Neuron (in vitro differentiated cells): ENCODE measurements around the gene POC5.

Experiments used
- H2AFZ ChIP-seq: one replicate; pipeline ENCODE4 v1.6.1; 2013; ENCODE audit warnings: low read depth, mild to moderate bottlenecking, inconsistent platforms, low read length, moderate library complexity
- H3K27me3 ChIP-seq: one replicate; pipeline ENCODE4 v1.6.1; 2013; ENCODE audit warnings: low read length; ENCODE audit not compliant: insufficient read depth
- H3K36me3 ChIP-seq: one replicate; pipeline ENCODE4 v1.6.1; 2013; ENCODE audit warnings: low read length; ENCODE audit not compliant: insufficient read depth
- H3K4me1 ChIP-seq: one replicate; pipeline ENCODE4 v1.6.1; 2013; ENCODE audit warnings: low read length; ENCODE audit not compliant: insufficient read depth
- H3K4me3 ChIP-seq: 2 replicates; pipeline ENCODE4 v1.5.1; 2013; ENCODE audit warnings: mild to moderate bottlenecking, low read length, moderate library complexity
- H3K9me3 ChIP-seq: one replicate; pipeline ENCODE4 v1.6.1; 2013; ENCODE audit warnings: low read length

POC5 gene

DNA sequence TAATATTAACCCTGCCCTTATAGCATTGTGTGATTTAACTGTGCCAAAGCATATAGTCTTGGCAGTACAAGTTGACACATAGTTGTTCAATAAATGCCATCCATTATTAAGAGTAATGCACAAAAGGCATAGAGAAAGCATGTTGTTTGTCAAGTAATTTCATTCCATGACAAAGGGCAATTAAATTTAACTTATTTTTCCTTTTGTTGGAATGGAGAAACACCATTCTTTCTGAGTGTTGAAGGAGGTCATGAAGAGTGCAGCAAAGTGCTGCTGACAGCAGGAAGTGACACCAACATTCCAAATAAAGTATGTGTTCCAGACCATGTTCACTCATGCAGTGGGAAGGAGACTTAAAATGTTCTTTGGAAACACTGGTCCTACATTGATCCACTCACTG lies 76.8 kb downstream of the POC5 start:
- no peaks in the 10 kb centered on the region for H3K9me3 ChIP-seq
- no peak overlapping the region for H2AFZ ChIP-seq
- H3K27me3 ChIP-seq = no peaks in the 10 kb centered on the region
- H3K36me3 ChIP-seq = no peaks in the 10 kb centered on the region
- no peak overlapping the region for H3K4me3 ChIP-seq
- no peaks in the 10 kb centered on the region for H3K4me1 ChIP-seq

DNA sequence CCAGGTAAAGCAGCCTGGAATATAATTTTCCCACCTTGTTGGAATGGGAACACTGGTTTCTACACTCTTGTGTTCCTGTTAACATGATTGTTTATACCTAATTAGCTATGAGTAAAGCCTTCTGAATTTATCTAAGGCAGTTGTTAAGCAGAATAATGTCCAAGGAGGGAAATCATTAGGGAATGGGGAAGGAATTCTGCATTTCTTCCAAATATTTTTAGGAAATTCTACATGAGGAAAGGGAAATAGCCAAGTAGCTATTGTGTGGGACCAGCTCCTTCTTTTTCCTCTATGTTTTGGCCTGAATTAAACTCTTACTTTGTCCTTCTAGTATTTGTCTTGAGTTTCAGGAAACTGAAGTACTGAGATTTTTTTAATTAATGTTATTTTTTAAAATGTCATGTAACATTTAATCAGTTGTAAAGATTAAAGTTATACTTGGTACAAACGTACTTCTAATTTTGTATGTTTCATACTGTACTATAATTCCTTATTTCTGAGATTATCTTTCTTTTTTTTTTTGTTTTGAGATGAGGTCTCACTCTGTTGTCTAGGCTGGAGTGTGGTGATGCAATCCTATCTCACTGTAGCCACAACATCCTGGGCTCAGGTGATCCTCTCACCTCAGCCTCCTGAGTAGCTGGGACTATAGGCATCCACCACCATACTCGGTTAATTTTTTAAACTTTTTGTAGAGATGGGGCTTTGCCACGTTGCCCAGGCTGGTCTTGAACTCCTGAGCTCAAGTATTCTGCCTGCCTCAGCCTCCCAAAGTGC lies 77.5 kb downstream of the POC5 start:
- no peaks in the 10 kb centered on the region for H3K9me3 ChIP-seq
- no peak overlapping the region for H3K4me3 ChIP-seq
- no peaks in the 10 kb centered on the region for H3K27me3 ChIP-seq
- no peak overlapping the region for H2AFZ ChIP-seq
- H3K36me3 ChIP-seq = no peaks in the 10 kb centered on the region
- H3K4me1 ChIP-seq = no peaks in the 10 kb centered on the region

DNA sequence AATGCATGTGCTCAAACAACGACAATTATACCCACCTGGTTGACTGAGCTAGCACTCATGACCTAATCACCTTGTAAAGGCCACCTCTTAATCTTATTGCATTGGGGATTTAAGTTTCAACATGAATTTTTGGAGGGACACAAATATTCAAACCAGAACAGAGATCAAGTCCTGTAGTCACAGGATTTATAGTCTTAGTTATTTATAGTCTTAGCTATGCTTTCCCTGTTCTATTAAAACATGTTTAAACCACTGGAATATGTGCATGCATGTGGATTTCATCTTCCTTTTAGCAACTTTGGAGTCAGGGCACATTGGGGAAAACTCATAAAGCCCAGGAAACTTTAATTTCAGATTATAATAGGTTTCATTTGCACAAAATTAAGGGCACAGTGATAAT lies 79.3 kb downstream of the POC5 start:
- H3K4me3 ChIP-seq = no peak overlapping the region
- H3K36me3 ChIP-seq = no peaks in the 10 kb centered on the region
- no peak overlapping the region for H2AFZ ChIP-seq
- no peaks in the 10 kb centered on the region for H3K9me3 ChIP-seq
- H3K27me3 ChIP-seq = no peaks in the 10 kb centered on the region
- H3K4me1 ChIP-seq = no peaks in the 10 kb centered on the region

DNA sequence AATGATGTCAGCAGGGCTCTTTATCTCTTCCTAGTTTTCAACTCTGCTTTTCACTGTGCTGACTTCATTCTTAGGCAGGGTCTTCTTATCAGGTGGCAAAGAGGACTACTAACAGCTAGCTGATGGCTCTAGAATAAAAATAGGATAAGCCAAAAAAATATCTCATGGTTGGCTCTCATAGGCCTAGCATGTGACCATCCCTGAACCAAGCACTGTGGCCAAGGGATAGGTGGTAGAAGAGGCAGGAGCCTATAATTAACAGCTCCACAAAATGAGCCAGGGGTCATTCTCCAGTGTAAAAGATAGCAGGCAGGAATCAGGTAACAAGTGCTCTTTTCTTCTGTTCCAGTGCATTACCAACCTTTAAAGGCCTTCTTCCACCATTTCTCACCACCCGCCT lies 84.9 kb downstream of the POC5 start:
- Histone ChIP-seq H2AFZ (no peak overlapping the region), H3K27me3 (no peaks in the 10 kb centered on the region), H3K4me3 (no peak overlapping the region), H3K9me3 (no peaks in the 10 kb centered on the region), H3K36me3 (no peaks in the 10 kb centered on the region), H3K4me1 (no peaks in the 10 kb centered on the region)

DNA sequence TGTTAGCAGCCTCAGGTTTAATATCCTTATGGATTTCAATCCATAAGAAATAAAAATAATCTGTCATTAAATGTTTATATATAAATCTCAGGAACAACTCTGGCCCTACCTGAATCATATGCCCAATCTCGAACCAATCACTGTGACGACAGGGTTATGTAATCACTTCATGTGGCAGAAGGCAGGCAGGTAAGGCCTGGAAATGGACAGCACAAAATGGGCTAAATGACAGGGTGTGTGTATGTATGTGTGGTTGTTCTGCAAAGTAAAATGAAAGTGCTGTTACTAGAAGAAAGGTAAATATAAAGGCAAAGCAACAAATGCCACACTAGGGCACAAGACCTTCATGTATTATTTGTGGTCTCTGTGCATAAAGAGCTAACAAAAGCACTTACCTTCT lies 86.4 kb downstream of the POC5 start:
- H3K9me3 ChIP-seq = no peaks in the 10 kb centered on the region
- H3K4me3 ChIP-seq = no peak overlapping the region
- no peak overlapping the region for H2AFZ ChIP-seq
- no peaks in the 10 kb centered on the region for H3K27me3 ChIP-seq
- no peaks in the 10 kb centered on the region for H3K4me1 ChIP-seq
- H3K36me3 ChIP-seq = no peaks in the 10 kb centered on the region

DNA sequence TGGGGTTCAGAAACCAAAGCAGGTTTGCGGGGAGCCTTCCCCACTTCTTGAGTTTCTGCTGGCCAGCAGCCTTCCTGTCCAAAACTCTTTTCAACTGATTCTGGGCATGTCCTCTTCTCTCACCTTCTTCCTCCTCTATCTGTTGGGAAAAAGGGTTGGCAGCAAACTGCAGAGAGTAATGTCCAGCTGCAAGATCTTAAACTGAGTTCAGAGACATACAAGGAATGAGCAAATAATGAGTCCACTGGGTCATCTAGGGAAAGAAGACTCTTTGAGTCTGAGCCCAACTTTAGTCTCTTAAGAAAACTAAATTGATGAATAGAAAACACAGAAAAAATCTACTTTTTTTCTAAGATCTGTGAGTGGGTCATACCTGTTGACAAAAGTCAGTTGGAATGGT lies 89.4 kb downstream of the POC5 start:
- H3K4me3 ChIP-seq = no peak overlapping the region
- no peaks in the 10 kb centered on the region for H3K27me3 ChIP-seq
- no peak overlapping the region for H2AFZ ChIP-seq
- H3K36me3 ChIP-seq = no peaks in the 10 kb centered on the region
- no peaks in the 10 kb centered on the region for H3K4me1 ChIP-seq
- no peaks in the 10 kb centered on the region for H3K9me3 ChIP-seq

DNA sequence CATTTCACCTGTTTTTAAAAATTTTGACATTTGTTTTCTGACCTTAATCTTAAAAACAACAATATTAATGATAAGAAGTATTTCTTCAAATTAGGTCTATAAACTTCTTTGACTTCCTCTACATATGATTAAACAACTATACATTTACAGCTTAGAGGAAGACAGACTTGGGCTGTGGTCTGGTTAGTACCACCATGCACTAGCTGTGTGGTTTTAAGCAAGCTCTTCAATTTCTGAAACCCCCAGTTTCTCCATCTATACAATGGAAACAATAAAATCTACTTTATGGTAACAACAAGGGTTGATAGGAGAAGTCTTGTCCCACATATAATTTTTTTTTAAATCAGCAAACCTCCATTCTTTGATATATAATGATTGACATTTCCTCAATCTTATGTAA lies 90.3 kb downstream of the POC5 start:
- Histone ChIP-seq H3K4me1 (no peaks in the 10 kb centered on the region), H2AFZ (no peak overlapping the region), H3K27me3 (no peaks in the 10 kb centered on the region), H3K9me3 (no peaks in the 10 kb centered on the region), H3K4me3 (no peak overlapping the region), H3K36me3 (no peaks in the 10 kb centered on the region)
